H9 (cell line): ENCODE measurements around the gene PATE3. TPM values are rescaled to one million over a fixed set of nuclear protein-coding genes. Genes with fewer than 3 reads are reported as not detected.

Experiments
- DNase-seq: peaks from one replicate; pipeline ENCODE4 v3.0.0-alpha.2; 2017
- H2AFZ ChIP-seq: one replicate; pipeline ENCODE4 v1.6.1; 2013; ENCODE audit warnings: mild to moderate bottlenecking, low read length, control low read depth, moderate library complexity
- H2AK5ac ChIP-seq: 2 replicates; pipeline ENCODE4 v1.6.1; 2013; ENCODE audit warnings: low read length, control low read depth, mixed read lengths; ENCODE audit not compliant: insufficient read length
- H2BK120ac ChIP-seq: one replicate; pipeline ENCODE4 v1.6.1; 2013; ENCODE audit warnings: low read depth, mild to moderate bottlenecking, low read length, control low read depth, inconsistent platforms; ENCODE audit not compliant: poor library complexity, severe bottlenecking
- H2BK12ac ChIP-seq: 2 replicates; pipeline ENCODE4 v1.6.1; 2013; ENCODE audit warnings: low read length, control low read depth, mixed read lengths, low read depth; ENCODE audit not compliant: insufficient read length
- H2BK15ac ChIP-seq: 2 replicates; pipeline ENCODE4 v1.6.1; 2013; ENCODE audit warnings: low read depth, low read length, control low read depth
- H2BK20ac ChIP-seq: one replicate; pipeline ENCODE4 v1.6.1; 2013; ENCODE audit warnings: low read depth, mild to moderate bottlenecking, low read length, control low read depth, inconsistent platforms; ENCODE audit not compliant: poor library complexity, severe bottlenecking
- H2BK5ac ChIP-seq: 2 replicates; pipeline ENCODE4 v1.6.1; 2013; ENCODE audit warnings: low read length, control low read depth, mixed read lengths; ENCODE audit not compliant: insufficient read length
- H3K14ac ChIP-seq: 2 replicates; pipeline ENCODE4 v1.6.1; 2013; ENCODE audit warnings: low read length, control low read depth; ENCODE audit not compliant: insufficient read depth
- H3K18ac ChIP-seq: 2 replicates; pipeline ENCODE4 v1.6.1; 2013; ENCODE audit warnings: low read depth, mild to moderate bottlenecking, mixed read lengths, low read length, control low read depth; ENCODE audit not compliant: insufficient read length
- H3K23ac ChIP-seq: 2 replicates; pipeline ENCODE4 v1.6.1; 2013; ENCODE audit warnings: low read length, control low read depth, mixed read lengths, low read depth; ENCODE audit not compliant: insufficient read length
- H3K23me2 ChIP-seq: 2 replicates; pipeline ENCODE4 v1.6.1; 2013; ENCODE audit warnings: low read depth, mild to moderate bottlenecking, mixed read lengths, low read length, control low read depth; ENCODE audit not compliant: insufficient read length, poor library complexity, severe bottlenecking
- H3K27ac ChIP-seq: 2 replicates; pipeline ENCODE4 v1.5.1; 2013; ENCODE audit warnings: low read length, control low read depth, mixed read lengths, low read depth; ENCODE audit not compliant: insufficient read length
- H3K27me3 ChIP-seq: 2 replicates; pipeline ENCODE4 v1.6.1; 2013; ENCODE audit warnings: low read length, control low read depth, inconsistent platforms; ENCODE audit not compliant: insufficient read depth
- H3K4ac ChIP-seq: 2 replicates; pipeline ENCODE4 v1.6.1; 2013; ENCODE audit warnings: low read depth, mild to moderate bottlenecking, control low read depth, inconsistent platforms, low read length, moderate library complexity
- H3K4me1 ChIP-seq: 2 replicates; pipeline ENCODE4 v1.6.1; 2013; ENCODE audit warnings: low read length, control low read depth, inconsistent platforms; ENCODE audit not compliant: insufficient read depth
- H3K4me2 ChIP-seq: 2 replicates; pipeline ENCODE4 v1.6.1; 2013; ENCODE audit warnings: low read length, control low read depth, mixed read lengths; ENCODE audit not compliant: insufficient read length, insufficient read depth
- H3K56ac ChIP-seq: 2 replicates; pipeline ENCODE4 v1.6.1; 2013; ENCODE audit warnings: low read depth, mild to moderate bottlenecking, mixed read lengths, low read length, control low read depth; ENCODE audit not compliant: insufficient read length
- H3K79me1 ChIP-seq: 2 replicates; pipeline ENCODE4 v1.6.1; 2013; ENCODE audit warnings: low read depth, mild to moderate bottlenecking, moderate library complexity, low read length, control low read depth, inconsistent platforms; ENCODE audit not compliant: insufficient read depth, poor library complexity, severe bottlenecking
- H3K79me2 ChIP-seq: 2 replicates; pipeline ENCODE4 v1.6.1; 2013; ENCODE audit warnings: low read length, control low read depth, inconsistent platforms; ENCODE audit not compliant: insufficient read depth
- H3K9ac ChIP-seq: 2 replicates; pipeline ENCODE4 v1.6.1; 2013; ENCODE audit warnings: low read length, control low read depth, mixed read lengths; ENCODE audit not compliant: insufficient read length; ENCODE audit errors: extremely low read depth
- H3K9me3 ChIP-seq: one replicate; pipeline ENCODE4 v1.6.1; 2013; ENCODE audit warnings: low read depth, low read length, inconsistent platforms; ENCODE audit not compliant: control insufficient read depth
- H3T11ph ChIP-seq: one replicate; pipeline ENCODE4 v1.6.1; 2013; ENCODE audit warnings: mild to moderate bottlenecking, low read length, control low read depth, inconsistent platforms
- H4K20me1 ChIP-seq: one replicate; pipeline ENCODE4 v1.6.1; 2013; ENCODE audit not compliant: control insufficient read depth, insufficient read length, insufficient read depth
- H4K5ac ChIP-seq: 2 replicates; pipeline ENCODE4 v1.6.1; 2013; ENCODE audit warnings: low read depth, mild to moderate bottlenecking, mixed read lengths, low read length, control low read depth; ENCODE audit not compliant: insufficient read length
- H4K8ac ChIP-seq: replicated peaks from 2 replicates; pipeline ENCODE4 v1.6.1; 2013; ENCODE audit warnings: low read length, control low read depth, mixed read lengths, low read depth; ENCODE audit not compliant: insufficient read length
- H4K91ac ChIP-seq: 2 replicates; pipeline ENCODE4 v1.6.1; 2013; ENCODE audit warnings: low read depth, mild to moderate bottlenecking, moderate library complexity, mixed read lengths, low read length, control low read depth; ENCODE audit not compliant: insufficient read length
- H3K27ac Mint-ChIP-seq, 3 experiments: 2 replicates in 2 of 3; 3 replicates in 1 of 3; pipeline ENCODE4 v1.8.0; 2020 to 2021; ENCODE audit warnings: mixed read lengths in 3 of 3, mild to moderate bottlenecking in 1 of 3, moderate library complexity in 1 of 3
- H3K27me3 Mint-ChIP-seq: 2 replicates; pipeline ENCODE4 v1.8.0; 2021; ENCODE audit warnings: low read depth, mild to moderate bottlenecking, moderate library complexity, mixed read lengths
- H3K36me3 Mint-ChIP-seq, 3 experiments: 2 replicates in 2 of 3; 3 replicates in 1 of 3; pipeline ENCODE4 v1.8.0; 2020 to 2021; ENCODE audit warnings: low read depth in 3 of 3, mixed read lengths in 3 of 3; ENCODE audit not compliant: insufficient read depth in 1 of 3
- H3K4me1 Mint-ChIP-seq, 2 experiments: 2 replicates each; pipeline ENCODE4 v1.8.0; 2020; ENCODE audit warnings: mixed read lengths in 2 of 2
- H3K4me3 Mint-ChIP-seq, 2 experiments: 2 replicates in 1 of 2; 3 replicates in 1 of 2; pipeline ENCODE4 v1.8.0; 2020 to 2021; ENCODE audit warnings: mild to moderate bottlenecking in 2 of 2, mixed read lengths in 2 of 2, moderate library complexity in 1 of 2
- H3K9me3 Mint-ChIP-seq, 2 experiments: 2 replicates in 1 of 2; 3 replicates in 1 of 2; pipeline ENCODE4 v1.8.0; 2020; ENCODE audit warnings: mild to moderate bottlenecking in 2 of 2, mixed read lengths in 2 of 2, moderate library complexity in 1 of 2
- WGBS: extraction: QIAGEN DNeasy Blood & Tissue Kit; methylation state at CpG from one replicate; pipeline ENCODE4 v1.1.7; 2013; ENCODE audit warnings: missing lambda C conversion rate, low lambda C conversion rate, mixed read lengths; ENCODE audit not compliant: insufficient read length; ENCODE audit errors: extremely low coverage; 5-methylcytosine and 5-hydroxymethylcytosine counted together
- total RNA-seq: library from RNA; stranded (reverse); gene quantifications from 2 replicates; pipeline ENCODE4 v1.2.1, GENCODE V29; 2021
- TF ChIP-seq, protein P1 (sequence below): fragments of 200-600 bp; sonication (generic); conservative IDR thresholded peaks from 3 replicates; pipeline ENCODE4 v1.8.0; 2021; ENCODE audit warnings: antibody characterized with exemption, mild to moderate bottlenecking

PATE3 gene
- total RNA-seq, 1 experiment from 2014 or later, result not detected

DNA sequence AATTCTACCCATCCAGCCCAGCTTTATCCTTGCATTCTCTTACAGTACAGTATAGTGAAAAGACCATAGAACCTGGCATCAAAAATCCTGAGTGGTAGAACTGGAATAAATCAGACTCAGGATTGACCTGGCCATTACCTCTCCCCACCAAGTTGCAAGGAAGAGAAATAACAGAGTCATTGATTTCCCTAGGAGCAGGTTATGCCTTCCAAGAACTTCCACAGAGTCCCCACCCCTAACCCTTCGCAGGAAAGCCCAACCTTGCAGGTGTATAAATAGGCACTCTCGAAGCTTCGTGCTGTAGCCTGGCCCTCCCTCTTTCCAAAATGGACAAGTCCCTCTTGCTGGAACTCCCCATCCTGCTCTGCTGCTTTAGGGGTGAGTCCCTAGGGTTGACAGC lies 41.9 kb upstream of the PATE3 start, which contains the start of gene PATE1:
Gene PATE1 (plus strand): TSS at position 301 of the 400 bp plus-strand sequence. CDS start 26 bp downstream, at position 327.
- Histone ChIP-seq H4K5ac (no peak within 1 kb of the TSS), H2AFZ (no peak within 1 kb of the TSS), H3K4me1 (no peaks in the 10 kb centered on the region), H2BK5ac (no peak within 1 kb of the TSS), H2AK5ac (no peak within 1 kb of the TSS), H3K23ac (no peak within 1 kb of the TSS), H3K9me3 (no peaks in the 10 kb centered on the region), H4K20me1 (peaks cover 2% of the 10 kb centered on the region), H3K79me1 (no peaks in the 10 kb centered on the region), H2BK20ac (no peak within 1 kb of the TSS), H3T11ph (no peak within 1 kb of the TSS), H3K4ac (no peak within 1 kb of the TSS), H3K79me2 (no peaks in the 10 kb centered on the region), H3K4me2 (no peak within 1 kb of the TSS), H3K56ac (no peak within 1 kb of the TSS), H3K27ac (no peak within 1 kb of the TSS), H3K27me3 (no peaks in the 10 kb centered on the region), H2BK120ac (no peak within 1 kb of the TSS), H2BK12ac (no peak within 1 kb of the TSS), H3K23me2 (no peaks in the 10 kb centered on the region), H3K9ac (no peak within 1 kb of the TSS), H2BK15ac (no peak within 1 kb of the TSS), H4K91ac (no peak within 1 kb of the TSS), H4K8ac (no peak within 1 kb of the TSS), H3K14ac (no peak within 1 kb of the TSS), H3K18ac (no peak within 1 kb of the TSS)
- no peak within 1 kb of the TSS for H3K4me3 Mint-ChIP-seq
- no peaks in the 10 kb centered on the region for H3K36me3 Mint-ChIP-seq
- WGBS, result no CpG with 5 or more reads among the region's 3 CpGs
- no peak within 1 kb of the TSS for H3K27ac Mint-ChIP-seq
- H3K9me3 Mint-ChIP-seq, result no peaks in the 10 kb centered on the region
- TF ChIP-seq, protein P1, sequence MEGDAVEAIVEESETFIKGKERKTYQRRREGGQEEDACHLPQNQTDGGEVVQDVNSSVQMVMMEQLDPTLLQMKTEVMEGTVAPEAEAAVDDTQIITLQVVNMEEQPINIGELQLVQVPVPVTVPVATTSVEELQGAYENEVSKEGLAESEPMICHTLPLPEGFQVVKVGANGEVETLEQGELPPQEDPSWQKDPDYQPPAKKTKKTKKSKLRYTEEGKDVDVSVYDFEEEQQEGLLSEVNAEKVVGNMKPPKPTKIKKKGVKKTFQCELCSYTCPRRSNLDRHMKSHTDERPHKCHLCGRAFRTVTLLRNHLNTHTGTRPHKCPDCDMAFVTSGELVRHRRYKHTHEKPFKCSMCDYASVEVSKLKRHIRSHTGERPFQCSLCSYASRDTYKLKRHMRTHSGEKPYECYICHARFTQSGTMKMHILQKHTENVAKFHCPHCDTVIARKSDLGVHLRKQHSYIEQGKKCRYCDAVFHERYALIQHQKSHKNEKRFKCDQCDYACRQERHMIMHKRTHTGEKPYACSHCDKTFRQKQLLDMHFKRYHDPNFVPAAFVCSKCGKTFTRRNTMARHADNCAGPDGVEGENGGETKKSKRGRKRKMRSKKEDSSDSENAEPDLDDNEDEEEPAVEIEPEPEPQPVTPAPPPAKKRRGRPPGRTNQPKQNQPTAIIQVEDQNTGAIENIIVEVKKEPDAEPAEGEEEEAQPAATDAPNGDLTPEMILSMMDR, result no peak
- DNase-seq, result no peak
- H3K4me1 Mint-ChIP-seq, result no peaks in the 10 kb centered on the region
- peaks cover 14% of the 10 kb centered on the region for H3K27me3 Mint-ChIP-seq
